Inferior parietal cortex (tissue), 1 donor: ENCODE measurements around the gene SF1.

Source experiments
- DNase-seq: peaks from one replicate; pipeline ENCODE4 v3.0.0-alpha.2; 2016; ENCODE audit errors: extremely low spot score

Gene SF1

GRCh38 chr11:64759722-64760719 lies 18.3 kb downstream of the SF1 start, which contains the start of gene PYGM:
Gene PYGM, minus strand, starts transcription at chr11:64759974. Its CDS starts 76 bp downstream, at chr11:64759898.
- no peak for DNase-seq

- DNase-seq, result no peak
Observed at GRCh38 chr11:64759131-64759721, 19.1 kb downstream of the SF1 start.

- no peak for DNase-seq
Observed at GRCh38 chr11:64758330-64759079, 19.8 kb downstream of the SF1 start.

- DNase-seq, result no peak
Observed at GRCh38 chr11:64757549-64758329, 20.6 kb downstream of the SF1 start.

GRCh38 chr11:64755681-64756361 lies 22.5 kb downstream of the SF1 start:
- no peak for DNase-seq

GRCh38 chr11:64754919-64755662 lies 23.3 kb downstream of the SF1 start:
- no peak for DNase-seq

GRCh38 chr11:64754124-64754918 lies 24.0 kb downstream of the SF1 start:
- no peak for DNase-seq

GRCh38 chr11:64753380-64754123 lies 24.8 kb downstream of the SF1 start:
- DNase-seq, result no peak

GRCh38 chr11:64753019-64753379 lies 25.3 kb downstream of the SF1 start:
- DNase-seq, result no peak

GRCh38 chr11:64752175-64752970 lies 26.0 kb downstream of the SF1 start:
- DNase-seq, result no peak

- no peak for DNase-seq
Observed at GRCh38 chr11:64751580-64751979, 26.8 kb downstream of the SF1 start.

- no peak for DNase-seq
Observed at GRCh38 chr11:64751136-64751535, 27.2 kb downstream of the SF1 start.

- no peak for DNase-seq
Observed at GRCh38 chr11:64750361-64751054, 27.8 kb downstream of the SF1 start.

GRCh38 chr11:64747961-64748665 lies 30.2 kb downstream of the SF1 start:
- DNase-seq, result no peak

- DNase-seq, result no peak
Observed at GRCh38 chr11:64746486-64746885, 31.9 kb downstream of the SF1 start.

- DNase-seq, result no peak
Observed at GRCh38 chr11:64745521-64746328, 32.6 kb downstream of the SF1 start.
